IgD-negative memory B cell (primary cell): Measurements from ENCODE around the gene DYNLL2. TPM values are rescaled to one million over a fixed set of nuclear protein-coding genes. Genes with fewer than 3 reads are reported as not detected.
A peak's percentile ranks its signal among the peaks of the same experiment; 100 is the strongest.
"Not testable (repeated sequence)": the region's sequence is repeated elsewhere in the genome, so short reads cannot be mapped to it uniquely, and the experiment has no call there.

ENCODE experiments used
- H3K27ac Mint-ChIP-seq, 3 donors: one replicate each; pipeline ENCODE4 v1.8.0; 2020 to 2022; ENCODE audit warnings: mild to moderate bottlenecking in 3 of 3, mixed read lengths in 3 of 3, moderate library complexity in 1 of 3
- H3K27me3 Mint-ChIP-seq: one replicate; pipeline ENCODE4 v1.8.0; 2021; ENCODE audit warnings: mixed read lengths
- H3K36me3 Mint-ChIP-seq: one replicate; pipeline ENCODE4 v1.8.0; 2020; ENCODE audit warnings: mild to moderate bottlenecking, mixed read lengths
- H3K4me1 Mint-ChIP-seq, 3 donors: one replicate each; pipeline ENCODE4 v1.8.0; 2020 to 2022; ENCODE audit warnings: mixed read lengths in 3 of 3, mild to moderate bottlenecking in 1 of 3
- H3K4me3 Mint-ChIP-seq, 4 donors: one replicate each; pipeline ENCODE4 v1.8.0; 2020 to 2022; ENCODE audit warnings: mild to moderate bottlenecking in 4 of 4, mixed read lengths in 4 of 4, moderate library complexity in 3 of 4
- H3K9me3 Mint-ChIP-seq, 3 donors: one replicate each; pipeline ENCODE4 v1.8.0; 2020 to 2021; ENCODE audit warnings: mixed read lengths in 3 of 3, mild to moderate bottlenecking in 1 of 3
- polyA plus RNA-seq: library from polyadenylated mRNA; unstranded; fragments of 300-500 nt; fragmentation: Illumina TruSeq; gene quantifications from one replicate; pipeline ENCODE4 v1.2.3, GENCODE V29; 2021

Gene DYNLL2
- 0.55 TPM for polyA plus RNA-seq

DNA sequence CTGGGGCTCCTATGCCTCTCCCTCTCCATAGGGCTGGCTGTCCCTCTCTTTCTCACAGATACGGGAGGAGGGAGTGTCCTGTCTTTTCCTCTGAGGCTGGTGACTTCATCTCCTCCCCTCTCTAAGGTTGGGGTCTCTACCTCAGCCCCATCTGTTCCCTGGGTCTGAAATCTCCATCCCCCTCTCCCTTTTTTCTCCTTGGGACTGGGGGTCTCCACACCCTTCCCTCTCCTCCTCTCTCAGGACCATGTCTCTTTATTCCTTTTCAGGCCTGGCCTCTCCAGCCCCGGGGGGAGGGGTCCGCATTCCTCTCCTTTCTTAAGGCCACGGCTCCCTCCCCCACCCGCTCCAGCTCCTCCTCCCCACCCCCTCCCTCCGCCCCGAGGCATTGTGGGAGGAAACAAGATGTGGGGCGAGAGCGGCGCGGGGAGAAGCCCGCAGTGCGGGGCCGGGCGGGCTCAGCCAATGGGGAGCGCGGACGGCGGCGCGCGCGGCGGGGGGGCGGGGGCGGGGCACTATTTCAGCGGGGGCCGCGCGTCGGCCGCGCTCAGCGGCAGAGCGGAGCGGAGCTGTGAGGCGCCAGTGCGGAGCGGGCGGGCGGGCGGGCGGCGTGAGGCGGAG, at the start of gene DYNLL2:
Gene DYNLL2, plus strand, starts transcription at position 550 of the 621 bp plus-strand sequence. CDS start 3,672 bp downstream, outside the sequence.
- H3K4me1 Mint-ChIP-seq: peaks cover 15 to 27% (median 18%) of the 10 kb centered on the region in 3 donors
- H3K4me3 Mint-ChIP-seq: peak within 1 kb of the TSS; percentile 85 to 98 (median 94)
- peak within 1 kb of the TSS; percentile 59 to 97 (median 96) for H3K27ac Mint-ChIP-seq
- H3K27me3 Mint-ChIP-seq: peaks cover 2% of the 10 kb centered on the region
- H3K36me3 Mint-ChIP-seq: no peaks in the 10 kb centered on the region
- no peaks in the 10 kb centered on the region for H3K9me3 Mint-ChIP-seq

DNA sequence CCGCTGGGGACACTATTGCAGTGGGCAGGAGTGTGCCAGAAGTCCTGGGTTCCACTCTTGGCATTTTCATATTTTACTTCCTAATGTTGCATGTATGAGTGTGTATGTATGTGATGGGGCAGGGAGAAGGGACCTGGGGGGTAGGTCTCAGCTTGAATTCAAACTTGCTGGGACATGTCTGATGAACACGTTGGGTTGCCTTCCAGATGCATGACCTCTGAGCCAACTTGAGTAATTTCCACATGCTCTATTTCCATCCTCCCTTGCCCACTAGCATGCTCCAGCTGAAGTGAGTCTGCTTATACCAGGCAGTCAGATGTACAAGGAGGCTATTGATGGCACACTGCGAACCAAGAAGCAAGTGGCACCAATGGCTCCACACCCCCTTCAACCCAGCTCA, 43.2 kb upstream of the DYNLL2 start:
- Mint-ChIP-seq H3K4me3 (peak overlapping the region in 1 of 4 donors; percentile 45), H3K4me1 (no peaks in the 10 kb centered on the region), H3K9me3 (peaks cover 0 to 1% (median 0%) of the 10 kb centered on the region in 3 donors), H3K27ac (no peak overlapping the region), H3K27me3 (peaks cover 35% of the 10 kb centered on the region), H3K36me3 (peaks cover 1% of the 10 kb centered on the region)

DNA sequence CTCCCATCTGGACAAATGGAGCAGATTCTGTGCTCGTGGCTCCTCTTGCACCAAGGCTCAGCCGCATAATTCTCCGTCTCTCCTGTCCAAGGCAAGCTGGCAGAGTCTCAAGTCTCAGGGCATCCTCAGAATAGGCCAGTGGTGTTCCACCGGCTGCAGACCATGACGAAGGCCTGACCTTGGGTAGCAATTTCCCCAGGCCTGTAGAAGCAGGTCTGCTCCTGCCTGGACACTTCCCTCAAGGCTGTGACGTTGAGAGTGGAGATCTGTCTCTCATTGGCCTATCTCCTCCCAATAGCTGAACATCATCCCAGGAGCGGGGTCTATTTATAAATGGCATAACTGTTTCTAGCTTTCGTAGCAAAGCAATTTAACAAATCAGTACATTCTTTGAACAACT, 42.8 kb upstream of the DYNLL2 start:
- Mint-ChIP-seq H3K9me3 (peaks cover 0 to 1% (median 0%) of the 10 kb centered on the region in 3 donors), H3K27me3 (peaks cover 35% of the 10 kb centered on the region), H3K4me3 (no peak overlapping the region)

DNA sequence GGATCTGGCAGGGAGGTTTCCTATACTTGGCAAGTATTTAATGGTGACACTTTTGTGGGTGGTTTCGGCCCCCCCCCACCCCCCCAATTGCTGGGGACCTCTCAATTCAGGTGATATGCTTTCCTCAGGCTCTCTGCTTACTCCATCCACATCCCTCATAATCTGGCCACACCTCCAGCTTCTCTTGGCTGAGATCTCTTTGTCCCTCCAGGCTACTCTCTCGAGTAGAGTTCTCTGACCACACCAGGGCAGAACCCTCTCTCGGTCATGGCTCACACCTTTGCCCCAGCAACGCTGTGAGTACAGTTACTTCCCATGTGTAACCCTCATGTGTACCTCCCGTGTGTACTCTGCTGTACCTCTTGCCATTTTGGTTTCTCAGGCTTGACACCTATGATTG, 42.1 kb upstream of the DYNLL2 start:
- no peaks in the 10 kb centered on the region for H3K4me1 Mint-ChIP-seq
- H3K4me3 Mint-ChIP-seq: no peak overlapping the region
- peaks cover 35% of the 10 kb centered on the region for H3K27me3 Mint-ChIP-seq
- H3K36me3 Mint-ChIP-seq: peaks cover 1% of the 10 kb centered on the region
- H3K27ac Mint-ChIP-seq: no peak overlapping the region
- H3K9me3 Mint-ChIP-seq: peaks cover 0 to 1% (median 0%) of the 10 kb centered on the region in 3 donors

More for the DNA sequence above, 42.8 kb upstream of the DYNLL2 start:
- Mint-ChIP-seq H3K4me1 (no peaks in the 10 kb centered on the region), H3K27ac (no peak overlapping the region), H3K36me3 (peaks cover 1% of the 10 kb centered on the region)

DNA sequence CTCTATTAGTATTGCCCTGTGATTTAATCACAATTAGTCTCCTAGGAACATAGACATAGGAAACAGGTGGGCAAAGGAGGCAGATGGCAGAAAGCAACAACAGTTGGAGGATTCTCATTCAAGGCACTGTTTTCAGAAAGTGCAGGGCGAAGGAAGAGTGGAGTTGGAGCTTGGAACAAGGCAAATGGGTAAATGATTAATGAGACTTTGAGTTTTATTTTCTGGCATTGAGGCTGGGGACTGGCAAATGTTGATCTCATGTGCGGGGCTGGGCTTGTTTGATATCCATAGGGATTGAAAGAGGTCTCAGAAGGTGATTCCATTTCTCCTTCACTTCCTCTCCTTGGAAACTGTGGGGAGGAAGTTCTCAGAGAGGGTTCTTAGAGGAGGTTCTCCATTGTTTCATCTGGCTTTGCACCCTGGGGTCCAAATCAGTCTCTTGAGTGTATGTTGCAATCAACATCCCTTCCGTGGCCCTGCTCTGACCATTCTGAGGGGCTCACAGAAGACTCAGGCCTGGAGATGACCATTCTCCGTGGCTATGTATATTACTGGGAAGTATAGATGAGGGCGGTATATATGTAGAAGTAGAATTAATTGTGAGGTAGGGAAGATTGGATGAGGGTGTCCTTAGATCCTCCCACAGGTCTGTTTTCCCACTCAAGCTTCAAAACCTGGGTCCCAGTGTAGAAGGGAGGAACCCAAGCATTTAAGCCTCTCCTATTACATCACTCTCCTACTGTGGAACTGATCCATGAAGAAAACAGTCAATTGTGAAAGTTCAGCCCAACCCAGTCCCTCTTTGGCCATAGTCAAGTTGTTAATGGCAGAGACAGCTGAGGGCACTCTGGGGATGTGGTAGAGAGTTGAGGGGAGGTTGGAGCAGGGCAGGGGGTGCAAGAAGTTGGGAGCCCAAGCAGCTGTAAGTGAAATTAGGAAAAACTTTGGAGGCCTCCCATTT, 39.7 kb upstream of the DYNLL2 start:
- peaks cover 0 to 1% (median 0%) of the 10 kb centered on the region in 3 donors for H3K9me3 Mint-ChIP-seq
- no peak overlapping the region for H3K4me3 Mint-ChIP-seq
- no peak overlapping the region for H3K27ac Mint-ChIP-seq

DNA sequence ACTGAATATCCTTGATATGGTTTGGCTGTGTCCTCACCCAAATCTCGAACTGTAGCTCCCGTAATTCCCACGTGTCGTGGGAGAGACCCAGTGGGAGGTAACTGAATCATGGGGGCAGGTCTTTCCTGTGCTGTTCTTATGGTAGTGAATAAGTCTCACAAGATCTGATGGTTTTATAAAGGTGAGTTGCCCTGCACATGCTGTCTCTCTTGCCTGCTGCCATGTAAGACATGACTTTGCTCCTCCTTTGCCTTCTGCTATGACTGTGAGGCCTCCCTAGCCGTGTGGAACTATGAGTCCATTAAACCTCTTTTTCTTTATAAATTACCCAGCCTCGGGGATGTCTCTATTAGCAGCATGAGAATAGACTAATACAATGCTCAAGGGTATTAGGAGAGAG, 39.0 kb upstream of the DYNLL2 start:
- not testable (repeated sequence) for H3K9me3 Mint-ChIP-seq, H3K4me1 Mint-ChIP-seq, H3K36me3 Mint-ChIP-seq, H3K27ac Mint-ChIP-seq, H3K4me3 Mint-ChIP-seq
- peaks cover 33% of the 10 kb centered on the region for H3K27me3 Mint-ChIP-seq

More for the DNA sequence above, 39.7 kb upstream of the DYNLL2 start:
- H3K4me1 Mint-ChIP-seq: no peaks in the 10 kb centered on the region
- peaks cover 35% of the 10 kb centered on the region for H3K27me3 Mint-ChIP-seq
- H3K36me3 Mint-ChIP-seq: peaks cover 1% of the 10 kb centered on the region

DNA sequence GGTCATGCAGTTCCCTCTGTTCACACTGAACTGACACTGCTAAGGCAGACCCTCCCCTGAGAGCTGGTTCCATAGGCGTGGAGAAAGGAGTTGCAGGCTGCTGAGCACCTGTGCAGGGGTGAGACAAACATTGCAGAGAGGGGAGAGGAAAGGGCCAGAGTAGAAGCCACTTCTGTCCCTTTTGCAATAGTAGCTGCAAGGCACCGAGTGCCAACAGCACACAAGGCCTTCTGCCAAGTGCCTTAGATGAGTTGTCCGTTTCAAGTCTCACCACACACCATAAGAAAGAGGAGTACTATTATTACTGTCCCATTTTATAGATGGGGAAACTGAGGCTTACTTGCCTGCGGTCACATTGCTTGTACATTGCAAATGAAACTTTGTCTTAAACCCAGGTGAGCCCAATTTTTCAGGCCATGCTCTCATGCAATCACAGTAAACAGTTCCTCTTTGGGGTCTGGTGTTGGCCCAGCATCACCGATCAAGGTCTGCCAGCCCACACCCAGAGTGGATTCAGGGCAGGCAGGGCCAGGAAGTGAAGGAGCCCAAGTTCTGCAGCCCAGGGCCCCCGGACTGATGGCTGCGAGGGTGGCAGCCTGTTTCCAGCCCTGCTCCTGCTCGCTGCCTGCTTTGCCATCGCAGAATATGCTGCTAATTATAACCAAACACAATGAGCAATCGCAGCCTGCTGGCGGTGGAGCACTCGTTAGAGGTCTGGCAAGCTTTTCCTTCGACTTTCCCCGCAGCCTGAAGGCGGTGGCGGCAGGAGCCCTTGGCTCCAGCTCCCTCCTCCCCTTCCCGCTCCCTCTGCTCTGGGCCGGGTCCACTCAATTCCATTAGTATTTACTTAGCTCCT, 36.8 kb upstream of the DYNLL2 start:
- H3K36me3 Mint-ChIP-seq: peaks cover 1% of the 10 kb centered on the region
- peaks cover 25% of the 10 kb centered on the region for H3K27me3 Mint-ChIP-seq
- peaks cover 0 to 1% (median under 1%) of the 10 kb centered on the region in 3 donors for H3K9me3 Mint-ChIP-seq
- no peaks in the 10 kb centered on the region for H3K4me1 Mint-ChIP-seq
- no peak overlapping the region for H3K4me3 Mint-ChIP-seq
- H3K27ac Mint-ChIP-seq: no peak overlapping the region

DNA sequence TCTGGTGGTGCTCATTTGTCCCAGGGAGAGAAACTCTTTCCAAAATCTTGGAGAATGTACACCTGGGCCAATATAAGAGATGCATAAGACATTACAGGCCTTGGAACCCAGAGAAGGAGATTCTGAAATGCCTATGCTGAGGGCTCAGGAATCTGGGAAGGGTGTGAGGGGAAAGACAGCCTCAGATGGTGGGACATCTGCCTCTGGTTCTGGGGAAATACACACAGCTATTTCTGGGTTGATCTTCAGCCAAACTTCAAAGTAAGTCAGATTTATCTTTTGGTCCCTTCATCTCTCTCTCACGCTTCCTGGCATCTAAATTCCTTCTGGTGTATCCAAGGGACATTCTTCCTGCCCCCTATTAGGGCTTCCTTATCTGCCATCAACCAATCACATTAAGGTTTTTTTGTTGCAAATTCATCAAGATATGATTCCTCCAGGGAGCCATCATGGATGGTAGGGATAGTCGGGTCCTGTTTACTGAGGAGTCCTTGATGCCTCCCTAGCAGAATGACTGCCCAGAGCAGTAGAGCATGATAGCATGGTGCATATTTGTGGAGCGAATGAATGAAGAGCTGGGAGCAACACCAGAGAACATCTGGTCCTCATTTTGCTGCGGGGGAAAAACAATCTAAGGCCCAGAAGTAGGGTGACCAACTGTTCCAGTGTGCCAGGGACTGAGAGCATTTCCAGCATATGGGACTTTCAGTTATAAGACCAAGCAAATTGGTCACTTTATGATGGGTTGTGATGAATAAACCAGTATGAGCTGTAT, 35.7 kb upstream of the DYNLL2 start:
- H3K27me3 Mint-ChIP-seq: peaks cover 24% of the 10 kb centered on the region

DNA sequence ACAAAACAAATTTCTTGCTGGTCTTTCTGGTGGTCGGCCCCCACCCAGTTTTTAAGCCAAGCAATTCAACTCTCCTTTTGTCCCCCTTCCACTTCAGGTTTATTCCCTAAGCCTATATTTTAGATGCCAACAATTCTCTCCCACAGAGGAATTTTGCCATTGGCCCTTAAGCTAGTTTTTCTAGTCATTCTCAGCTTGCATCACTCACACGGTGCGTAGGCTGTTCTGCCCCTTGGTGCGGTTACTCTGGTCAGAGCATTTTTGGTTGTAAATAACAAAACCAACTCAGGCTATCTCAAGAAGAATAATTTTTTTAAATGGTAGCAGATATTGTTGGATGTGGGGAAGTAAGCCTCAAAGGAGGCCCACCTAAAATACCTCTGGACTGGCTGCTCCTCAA, 33.7 kb upstream of the DYNLL2 start:
- Mint-ChIP-seq H3K36me3 (no peaks in the 10 kb centered on the region), H3K27ac (no peak overlapping the region), H3K27me3 (peaks cover 7% of the 10 kb centered on the region), H3K9me3 (peaks cover 0 to 2% (median 0%) of the 10 kb centered on the region in 3 donors), H3K4me1 (no peaks in the 10 kb centered on the region), H3K4me3 (no peak overlapping the region)

More for the DNA sequence above, 35.7 kb upstream of the DYNLL2 start:
- Mint-ChIP-seq H3K4me1 (no peaks in the 10 kb centered on the region), H3K4me3 (no peak overlapping the region), H3K36me3 (peaks cover 1% of the 10 kb centered on the region), H3K9me3 (peaks cover 0 to 2% (median 1%) of the 10 kb centered on the region in 3 donors), H3K27ac (no peak overlapping the region)

DNA sequence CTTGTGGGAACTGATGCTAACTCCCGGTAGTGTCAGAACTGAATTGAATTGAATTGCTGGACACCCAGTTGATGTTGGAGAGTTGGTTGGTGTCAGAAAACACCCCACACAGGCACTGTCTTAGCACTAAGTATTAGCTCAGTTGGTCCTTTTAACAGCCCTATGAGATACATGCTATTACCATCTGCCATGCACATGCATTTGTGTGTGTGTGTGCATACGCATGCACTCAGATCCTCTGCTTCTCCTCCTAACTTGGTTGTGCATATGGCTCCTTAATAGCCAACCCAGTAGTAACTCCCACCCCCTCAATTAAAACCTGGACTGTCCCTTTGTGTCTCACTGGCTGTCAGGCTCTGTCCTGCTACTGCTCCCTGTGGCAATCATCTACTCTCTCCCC, 32.3 kb upstream of the DYNLL2 start:
- Mint-ChIP-seq H3K36me3 (no peaks in the 10 kb centered on the region), H3K4me3 (no peak overlapping the region), H3K27me3 (peaks cover 7% of the 10 kb centered on the region), H3K9me3 (peaks cover 0 to 2% (median 0%) of the 10 kb centered on the region in 3 donors), H3K27ac (no peak overlapping the region), H3K4me1 (no peaks in the 10 kb centered on the region)

DNA sequence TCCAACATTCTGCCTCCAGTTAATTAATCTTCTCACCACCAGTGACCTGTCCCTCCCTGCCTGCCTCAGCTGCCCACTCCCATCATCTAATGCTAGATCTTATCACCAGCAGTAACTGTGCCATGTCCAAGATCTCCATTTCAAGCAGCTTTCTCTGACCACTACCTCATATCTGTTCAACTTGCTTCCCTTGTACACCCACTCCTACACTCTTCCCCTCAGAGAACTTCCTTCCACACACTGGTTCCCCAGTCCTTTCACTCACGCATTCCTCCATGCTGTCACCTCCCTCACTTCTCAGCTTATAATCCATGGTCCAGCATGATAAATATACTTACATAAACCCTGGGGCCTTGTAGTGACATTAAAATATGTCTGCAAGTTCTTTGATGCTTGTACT, 31.8 kb upstream of the DYNLL2 start:
- Mint-ChIP-seq H3K27ac (no peak overlapping the region), H3K9me3 (peaks cover 0 to 2% (median 0%) of the 10 kb centered on the region in 3 donors), H3K36me3 (no peaks in the 10 kb centered on the region), H3K4me1 (no peaks in the 10 kb centered on the region), H3K4me3 (no peak overlapping the region), H3K27me3 (peaks cover 7% of the 10 kb centered on the region)

DNA sequence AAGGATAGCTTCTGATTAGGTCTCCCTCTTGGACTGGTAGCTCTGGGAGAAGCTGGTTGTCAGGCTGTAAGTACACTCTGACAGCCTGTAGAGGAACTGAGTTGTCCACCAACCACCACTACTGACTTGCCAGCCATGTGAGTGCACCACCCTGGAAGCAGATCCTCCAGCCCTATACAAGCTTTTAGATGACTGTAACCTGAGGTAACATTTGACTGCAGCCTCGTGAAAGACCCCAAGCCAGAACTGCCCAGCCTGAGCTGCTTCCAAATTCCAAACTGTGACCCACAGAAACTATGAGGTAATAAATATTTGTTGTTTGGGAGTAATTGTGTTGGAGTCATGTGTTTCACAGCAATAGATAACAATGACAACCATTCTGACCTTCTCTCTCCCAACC, 30.8 kb upstream of the DYNLL2 start:
- H3K36me3 Mint-ChIP-seq: no peaks in the 10 kb centered on the region
- H3K4me3 Mint-ChIP-seq: no peak overlapping the region
- peaks cover 3% of the 10 kb centered on the region for H3K27me3 Mint-ChIP-seq
- peaks cover 0 to 2% (median 0%) of the 10 kb centered on the region in 3 donors for H3K9me3 Mint-ChIP-seq
- H3K4me1 Mint-ChIP-seq: no peaks in the 10 kb centered on the region
- no peak overlapping the region for H3K27ac Mint-ChIP-seq

DNA sequence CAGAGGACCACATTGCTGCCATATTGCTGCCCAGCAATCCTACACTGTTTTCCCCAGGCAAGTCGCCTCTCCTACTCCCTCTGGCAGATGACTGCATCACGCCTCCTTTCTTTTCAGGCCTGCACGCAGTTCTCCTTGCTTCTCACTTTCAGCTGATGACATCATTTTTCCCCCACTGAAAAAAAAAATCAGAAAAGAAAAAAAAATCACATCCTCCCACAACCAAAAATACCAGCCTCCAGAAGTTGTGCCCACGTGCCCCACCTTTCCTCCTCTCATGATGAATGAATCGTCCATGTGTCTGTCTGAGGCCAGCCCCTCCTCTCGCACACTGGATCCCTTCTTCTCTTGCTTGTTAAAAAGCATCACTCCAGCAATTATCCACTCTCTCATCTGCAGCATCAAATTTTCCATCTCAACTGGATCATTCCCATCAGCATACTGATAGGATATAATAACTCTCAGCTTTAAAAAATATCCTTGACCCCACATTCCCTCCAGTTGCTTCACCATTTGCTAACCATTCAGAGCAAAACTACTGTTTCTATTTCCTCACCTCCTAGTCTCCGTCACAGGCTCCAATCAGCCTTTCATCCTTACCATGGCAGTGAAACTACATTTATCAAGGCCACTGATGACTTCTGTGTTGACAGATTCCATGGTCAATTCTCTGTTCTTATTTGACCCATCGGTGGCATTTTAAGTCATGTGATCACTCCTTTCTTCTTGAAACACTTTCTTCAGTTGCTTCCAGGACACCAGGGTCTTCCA, 30.1 kb upstream of the DYNLL2 start:
- peak overlapping the region in 1 of 3 donors; percentile 3 for H3K27ac Mint-ChIP-seq

More for the DNA sequence above, 30.1 kb upstream of the DYNLL2 start:
- Mint-ChIP-seq H3K27me3 (peaks cover 3% of the 10 kb centered on the region), H3K9me3 (peaks cover 0 to 2% (median 0%) of the 10 kb centered on the region in 3 donors), H3K4me3 (no peak overlapping the region), H3K36me3 (no peaks in the 10 kb centered on the region), H3K4me1 (no peaks in the 10 kb centered on the region)
